B cell (primary cell): ENCODE data around the gene PARP12. TPM values are rescaled to one million over a fixed set of nuclear protein-coding genes. Genes with fewer than 3 reads are reported as not detected.

Source experiments
- ATAC-seq: fragments of 200-7000 bp; cut with Tn5 transposase; one replicate; pipeline ENCODE4 v1.10.0; 2021; ENCODE audit warnings: low read depth, mild to moderate bottlenecking, moderate number of reproducible peaks, moderate library complexity
- CTCF ChIA-PET: fragments of 350-600 bp; sonication (Branson Sonifier 250); formaldehyde crosslinking; loops from one replicate; lab custom pipeline; 2021; ENCODE audit warnings: antibody characterized with exemption, inconsistent platforms; lab: Charles Lee
- POLR2A ChIA-PET: fragments of 350-600 bp; sonication (Branson Sonifier 250); formaldehyde crosslinking; loops from one replicate; lab custom pipeline; 2021; ENCODE audit warnings: antibody characterized with exemption; lab: Charles Lee
- DNase-seq: peaks from one replicate; pipeline ENCODE4 v3.0.0; 2013
- H2AFZ ChIP-seq: 2 replicates; pipeline ENCODE4 v1.6.1; 2012; ENCODE audit warnings: mild to moderate bottlenecking, low read depth, low read length; ENCODE audit not compliant: insufficient read depth, poor library complexity, severe bottlenecking
- H3K27ac ChIP-seq, 2 donors: 1 replicate in 1 of 2; 2 replicates in 1 of 2; pipeline ENCODE4 v1.5.1; 2012 to 2013; ENCODE audit warnings: low read length in 2 of 2, mild to moderate bottlenecking in 2 of 2, moderate library complexity in 1 of 2
- H3K27me3 ChIP-seq, 4 experiments: fragments of 200-600 bp in 1 of 4; sonication (generic) in 1 of 4; replicated peaks in 1 of 4; 1 replicate in 2 of 4; 2 replicates in 2 of 4; pipeline versions ENCODE4 v1.6.1 to v1.7.0; 2013 to 2016; ENCODE audit warnings: low read length in 3 of 4, mild to moderate bottlenecking in 2 of 4, mixed read lengths in 1 of 4, moderate library complexity in 1 of 4; ENCODE audit not compliant: insufficient read depth in 4 of 4, control insufficient read depth in 3 of 4; ENCODE audit errors: control extremely low read depth in 1 of 4
- H3K36me3 ChIP-seq, 2 experiments: replicated peaks in 1 of 2; 1 replicate in 1 of 2; 2 replicates in 1 of 2; pipeline versions ENCODE4 v1.6.1 to v1.7.1; 2013; ENCODE audit warnings: low read length in 1 of 2; ENCODE audit not compliant: insufficient read depth in 2 of 2, control insufficient read depth in 1 of 2; ENCODE audit errors: control extremely low read depth in 1 of 2, extremely low read depth in 1 of 2
- H3K4me1 ChIP-seq, 2 donors: fragments of 200-600 bp in 1 of 2; sonication (generic) in 1 of 2; 1 replicate in 1 of 2; 2 replicates in 1 of 2; pipeline versions ENCODE4 v1.5.1 to v1.6.1; 2013 to 2017; ENCODE audit warnings: low read length in 2 of 2; ENCODE audit not compliant: control insufficient read depth in 2 of 2, insufficient read depth in 2 of 2
- H3K4me2 ChIP-seq: replicated peaks from 2 replicates; pipeline ENCODE3; 2012; ENCODE audit warnings: mild to moderate bottlenecking, low read depth, low read length; ENCODE audit not compliant: poor library complexity, severe bottlenecking
- H3K4me3 ChIP-seq, 5 experiments: fragments of 200-600 bp in 1 of 5; sonication (generic) in 1 of 5; 1 replicate in 3 of 5; 2 replicates in 2 of 5; pipeline versions ENCODE4 v1.5.1 to v1.7.0; 2011 to 2016; ENCODE audit warnings: low read length in 4 of 5, mild to moderate bottlenecking in 4 of 5, low read depth in 2 of 5, control low read depth in 1 of 5, moderate library complexity in 1 of 5; ENCODE audit not compliant: insufficient read depth in 1 of 5; ENCODE audit errors: control extremely low read depth in 1 of 5, extremely low read depth in 1 of 5
- H3K79me2 ChIP-seq: fragments of 200-600 bp; sonication (generic); one replicate; pipeline ENCODE4 v1.6.0; 2016; ENCODE audit warnings: low read length; ENCODE audit not compliant: control insufficient read depth, insufficient read depth
- H3K9ac ChIP-seq: fragments of 200-600 bp; sonication (generic); 2 replicates; pipeline ENCODE4 v1.6.1; 2017; ENCODE audit warnings: mild to moderate bottlenecking, low read length, moderate library complexity
- H3K9me3 ChIP-seq, 3 donors: one replicate each; pipeline versions ENCODE4 v1.6.1 to v1.7.1; 2013; ENCODE audit warnings: low read length in 2 of 3; ENCODE audit not compliant: control insufficient read depth in 2 of 3, insufficient read depth in 1 of 3; ENCODE audit errors: control extremely low read depth in 1 of 3
- H4K20me1 ChIP-seq: 2 replicates; pipeline ENCODE4 v1.6.0; 2012; ENCODE audit warnings: mild to moderate bottlenecking, low read length; ENCODE audit not compliant: insufficient read depth, control insufficient read depth, poor library complexity, severe bottlenecking
- H3K27ac Mint-ChIP-seq: one replicate; pipeline ENCODE4 v1.8.0; 2021; ENCODE audit warnings: mixed read lengths
- H3K27me3 Mint-ChIP-seq: one replicate; pipeline ENCODE4 v1.8.0; 2021; ENCODE audit warnings: mixed read lengths
- H3K4me1 Mint-ChIP-seq: one replicate; pipeline ENCODE4 v1.8.0; 2021; ENCODE audit warnings: mixed read lengths
- H3K4me3 Mint-ChIP-seq: one replicate; pipeline ENCODE4 v1.8.0; 2021; ENCODE audit warnings: mixed read lengths
- H3K9me3 Mint-ChIP-seq: one replicate; pipeline ENCODE4 v1.8.0; 2022; ENCODE audit warnings: mixed read lengths; ENCODE audit not compliant: insufficient read depth
- CTCF ChIP-seq: fragments of 200-600 bp; IDR thresholded peaks from one replicate; pipeline ENCODE4 v1.8.0; 2022; ENCODE audit warnings: antibody characterized with exemption, mild to moderate bottlenecking
- EZH2 ChIP-seq: IDR thresholded peaks from 2 replicates; pipeline ENCODE4 v1.6.1; 2012; ENCODE audit warnings: borderline replicate concordance, low read depth, mild to moderate bottlenecking, moderate library complexity, low read length; ENCODE audit not compliant: insufficient read depth, poor library complexity, severe bottlenecking
- WGBS: methylation state at CpG from one replicate; pipeline ENCODE4 v1.1.5; 2013; ENCODE audit warnings: missing lambda C conversion rate; ENCODE audit not compliant: insufficient coverage; 5-methylcytosine and 5-hydroxymethylcytosine counted together
- intact Hi-C: fragments of 100-400 bp; cut with micrococcal nuclease; formaldehyde crosslinking; loops from one replicate; pipeline ENCODE4 v1.10.0; 2022
- polyA plus RNA-seq: library from polyadenylated mRNA; depleted of rRNA; stranded (reverse); fragments of >200 nt; gene quantifications from 2 replicates; pipeline ENCODE4 v1.2.3, GENCODE V29; 2012
- total RNA-seq, 2 donors: library from RNA; stranded (reverse); fragments of 120-200 nt in 1 of 2; gene quantifications; 1 replicate in 1 of 2; 2 replicates in 1 of 2; pipeline versions ENCODE4 v1.2.3 to v1.2.4, GENCODE V29; 2013 to 2022

PARP12 gene
- total and polyA plus RNA-seq, 2 donors (not counting 1 experiment from before 2014, with no cell fraction given): 170 to 177 TPM

- H3K9me3 Mint-ChIP-seq: no peaks in the 10 kb centered on the region
- H3K27me3 ChIP-seq: no peaks in the 10 kb centered on the region
- H3K9me3 ChIP-seq: no peaks in the 10 kb centered on the region
- WGBS: 83% methylated on average over 12 of the region's 19 CpGs
- H2AFZ ChIP-seq: no peak overlapping the region
- peaks cover under 1% of the 10 kb centered on the region for H3K4me1 Mint-ChIP-seq
- no peaks in the 10 kb centered on the region for H3K27me3 Mint-ChIP-seq
- no peak overlapping the region for H3K4me3 ChIP-seq
- no peak overlapping the region for H3K4me3 Mint-ChIP-seq
- DNase-seq (no peak), ATAC-seq (no peak)
- TF ChIP-seq CTCF (no peak), EZH2 (no peak)
- no peak overlapping the region for H3K9ac ChIP-seq
- no peaks in the 10 kb centered on the region for H4K20me1 ChIP-seq
- H3K27ac ChIP-seq: no peak overlapping the region
- CTCF ChIA-PET: interaction anchor here (1.3 to 3.8 kb wide), 2 partner anchors 349 to 376 kb away, joined by 3 to 15 read pairs; no protein-coding TSS in a partner anchor
- H3K79me2 ChIP-seq: no peaks in the 10 kb centered on the region
- H3K4me1 ChIP-seq: peaks cover 0 to 2% of the 10 kb centered on the region in 2 donors
- no peaks in the 10 kb centered on the region for H3K36me3 ChIP-seq
- POLR2A ChIA-PET: interaction anchor here (0.6 kb wide), 1 partner anchor 94 kb away, joined by 3 read pairs; no protein-coding TSS in a partner anchor
- intact Hi-C loops: no loop called here
- no peak overlapping the region for H3K4me2 ChIP-seq
- H3K27ac Mint-ChIP-seq: no peak overlapping the region
These were observed 67.5 kb downstream of the PARP12 start for GRCh38 chr7:139995017-139995915.

- TF ChIP-seq CTCF (no peak), EZH2 (no peak)
- WGBS: no CpG with 5 or more reads among the region's 1 CpG
- POLR2A ChIA-PET: interaction anchor here (0.6 kb wide), 1 partner anchor 93 kb away, joined by 3 read pairs; no protein-coding TSS in a partner anchor
These were observed 68.4 kb downstream of the PARP12 start for GRCh38 chr7:139994356-139994755.

More at GRCh38 chr7:139994356-139994755, 68.4 kb downstream of the PARP12 start:
- H3K4me3 Mint-ChIP-seq: no peak overlapping the region
- H3K4me2 ChIP-seq: no peak overlapping the region
- no peak overlapping the region for H3K27ac Mint-ChIP-seq
- no peaks in the 10 kb centered on the region for H3K27me3 Mint-ChIP-seq
- H3K36me3 ChIP-seq: no peaks in the 10 kb centered on the region
- no peaks in the 10 kb centered on the region for H3K9me3 Mint-ChIP-seq
- CTCF ChIA-PET: interaction anchor here (1.3 to 3.8 kb wide), 2 partner anchors 348 to 375 kb away, joined by 3 to 15 read pairs; no protein-coding TSS in a partner anchor
- no peaks in the 10 kb centered on the region for H3K27me3 ChIP-seq
- peaks cover 0 to 7% of the 10 kb centered on the region in 2 donors for H3K4me1 ChIP-seq
- H4K20me1 ChIP-seq: no peaks in the 10 kb centered on the region
- H3K4me3 ChIP-seq: no peak overlapping the region
- no peaks in the 10 kb centered on the region for H3K9me3 ChIP-seq
- DNase-seq (no peak), ATAC-seq (no peak)
- H3K27ac ChIP-seq: no peak overlapping the region
- H2AFZ ChIP-seq: no peak overlapping the region
- H3K4me1 Mint-ChIP-seq: peaks cover 10% of the 10 kb centered on the region
- H3K9ac ChIP-seq: no peak overlapping the region
- intact Hi-C loops: no loop called here
- H3K79me2 ChIP-seq: no peaks in the 10 kb centered on the region
